Mesenteric fat pad (tissue), 1 donor: Measurements from ENCODE around the gene TP53BP1. TPM values are rescaled to one million over a fixed set of nuclear protein-coding genes. Genes with fewer than 3 reads are reported as not detected.

Experiments
- DNase-seq: peaks from one replicate; pipeline ENCODE4 v3.0.0-alpha.2; 2020; ENCODE audit warnings: low spot score
- total RNA-seq: library from RNA; stranded (reverse); fragmentation: NEBNext Ultra II Directional; extraction: Animal tissue kit (Norgen Biotek cat#: 25700); gene quantifications from one replicate; pipeline ENCODE4 v1.2.1, GENCODE V29; 2021
- donor health status: DM: yes; HTN: yes; CAD: no.

Gene TP53BP1
- total RNA-seq, 1 donor from 2014 or later, result 44.8 TPM

GRCh38 chr15:43518197-43518761 is 25.3 kb upstream of the TP53BP1 start:
- DNase-seq, result peak; percentile 77

- DNase-seq, result peak; percentile 88
Measured at GRCh38 chr15:43517354-43518196, 24.6 kb upstream of the TP53BP1 start, which contains the start of gene MAP1A. Gene MAP1A, plus strand, starts transcription at chr15:43517608. Its CDS starts 3,866 bp downstream, at chr15:43521474.

DNA sequence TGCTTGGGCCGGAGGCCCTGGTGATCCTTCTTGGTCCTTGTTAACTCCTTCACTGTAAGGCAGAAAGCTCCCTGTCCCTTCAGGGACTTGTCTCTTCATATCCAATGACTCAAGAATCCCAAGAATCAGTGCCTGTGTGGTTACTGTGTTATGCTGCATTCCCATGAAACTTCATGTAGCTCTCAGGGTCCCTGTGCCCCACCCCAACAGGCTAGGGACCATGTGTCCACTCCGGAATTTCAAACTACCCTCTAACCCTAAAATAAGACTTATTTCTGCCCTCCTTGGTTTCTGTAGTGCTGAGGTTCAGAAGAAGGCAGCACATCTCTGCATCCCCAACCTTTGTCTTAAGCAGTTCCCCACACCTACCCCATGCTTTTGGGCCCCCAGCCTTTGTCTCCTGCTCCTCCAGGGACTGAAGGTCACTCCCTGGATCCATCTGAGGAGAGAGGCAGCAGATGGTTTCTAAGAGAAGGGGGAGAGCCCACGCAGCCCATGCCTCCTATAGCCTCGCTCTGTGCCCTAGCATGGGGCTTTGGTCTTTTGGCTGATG is 23.9 kb upstream of the TP53BP1 start:
- peak; percentile 49 for DNase-seq

DNA sequence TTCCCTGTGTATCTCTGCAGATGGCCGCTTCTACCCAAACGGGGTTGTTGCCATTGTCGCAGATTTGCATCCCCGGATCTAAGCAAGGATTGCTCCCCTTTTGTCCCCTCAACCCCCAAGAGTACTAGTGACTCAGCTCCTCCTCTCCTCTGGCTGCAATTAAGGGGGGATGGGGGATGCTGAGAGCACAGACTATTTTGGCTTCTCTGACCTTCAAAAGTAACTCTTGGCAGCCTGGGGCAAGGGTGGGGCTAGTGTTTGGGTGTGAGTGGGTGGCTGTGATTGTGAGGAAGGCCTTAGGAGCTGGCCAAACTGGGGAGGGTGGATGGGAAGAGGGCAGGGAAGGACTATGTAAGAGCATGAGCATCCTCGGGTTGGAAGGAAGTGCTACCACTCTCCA is 23.2 kb upstream of the TP53BP1 start:
- peak; percentile 86 for DNase-seq

GRCh38 chr15:43515741-43516140 is 22.8 kb upstream of the TP53BP1 start:
- DNase-seq, result no peak

- no peak for DNase-seq
Measured at GRCh38 chr15:43514241-43515057, 21.5 kb upstream of the TP53BP1 start.

DNA sequence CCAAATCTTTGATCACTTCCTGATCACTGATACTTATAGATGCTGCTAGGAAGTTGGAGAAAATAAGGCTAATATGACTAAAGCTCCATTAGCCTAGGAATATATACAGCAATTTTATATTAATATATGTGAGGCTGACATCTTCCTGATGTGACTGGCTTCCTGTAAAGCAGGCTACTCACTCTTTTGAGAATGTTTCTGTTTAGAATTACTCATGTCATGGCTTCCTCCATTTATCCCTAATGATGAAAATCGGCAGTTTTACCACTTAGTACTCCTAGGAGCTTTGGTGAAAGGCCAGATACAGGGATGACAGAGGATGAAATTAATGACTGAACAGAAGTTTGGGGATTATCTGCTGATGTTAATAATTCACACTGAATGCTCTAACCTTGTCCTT is 20.6 kb upstream of the TP53BP1 start:
- DNase-seq, result no peak

GRCh38 chr15:43511012-43511885 is 18.3 kb upstream of the TP53BP1 start:
- DNase-seq, result no peak

GRCh38 chr15:43510200-43511011 is 17.4 kb upstream of the TP53BP1 start:
- DNase-seq, result peak; percentile 99

DNA sequence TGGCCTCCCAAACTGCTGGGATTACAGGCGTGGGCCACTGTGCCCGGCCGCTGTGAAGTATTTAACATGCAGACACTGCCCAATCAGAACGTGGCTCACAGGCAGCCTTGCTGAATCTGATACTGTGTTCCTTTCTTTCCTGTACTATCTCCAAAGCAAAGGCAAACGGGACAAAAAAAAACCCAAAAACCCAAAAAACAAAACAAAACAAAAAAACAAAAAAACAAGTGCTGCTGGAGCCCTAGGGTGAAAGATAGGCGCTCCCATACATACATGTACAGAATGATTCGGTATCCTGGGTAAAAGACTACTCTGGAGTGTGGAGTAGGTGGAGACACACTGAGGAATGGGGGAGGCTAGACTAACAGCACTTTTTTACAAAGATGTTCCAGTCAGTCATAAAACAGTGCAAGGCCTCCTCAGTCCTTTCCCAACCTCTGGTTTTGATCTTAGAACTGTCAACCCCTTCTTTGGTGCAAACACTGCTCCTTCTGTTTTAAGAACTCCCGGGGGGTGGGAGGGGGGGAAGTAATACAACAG is 16.8 kb upstream of the TP53BP1 start:
- DNase-seq, result no peak

DNA sequence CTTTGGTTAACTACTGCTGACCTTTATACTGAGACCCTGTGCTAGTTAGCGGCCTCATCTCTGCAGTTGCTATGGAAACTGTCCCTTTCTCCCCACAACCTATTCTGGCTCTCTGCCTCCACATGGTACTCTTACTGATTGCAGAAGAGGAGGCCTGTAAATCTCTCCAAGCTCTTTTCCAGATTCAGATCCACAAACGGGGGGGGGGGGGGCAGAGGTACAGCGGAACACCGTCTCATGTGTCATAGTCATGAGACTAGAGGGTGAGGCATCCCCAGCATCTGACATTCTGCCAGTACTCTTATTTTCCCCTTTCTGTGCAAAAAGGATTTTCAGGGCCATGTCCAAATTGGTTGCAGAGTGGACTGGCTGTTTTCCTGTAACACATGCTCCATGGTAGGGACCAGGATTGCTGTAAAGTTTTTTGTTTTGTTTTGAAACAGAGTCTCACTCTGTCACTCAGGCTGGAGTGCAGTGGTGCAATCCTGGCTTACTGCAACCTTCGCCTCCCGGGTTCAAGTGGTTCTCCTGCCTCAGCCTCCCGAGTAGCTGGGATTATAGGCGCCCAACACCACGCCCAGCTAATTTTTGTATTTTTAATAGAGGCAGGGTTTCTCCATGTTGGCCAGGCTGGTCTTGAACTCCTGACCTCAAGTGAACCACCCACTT is 16.2 kb upstream of the TP53BP1 start:
- DNase-seq, result no peak

- no peak for DNase-seq
Measured at GRCh38 chr15:43508421-43508820, 15.5 kb upstream of the TP53BP1 start.

DNA sequence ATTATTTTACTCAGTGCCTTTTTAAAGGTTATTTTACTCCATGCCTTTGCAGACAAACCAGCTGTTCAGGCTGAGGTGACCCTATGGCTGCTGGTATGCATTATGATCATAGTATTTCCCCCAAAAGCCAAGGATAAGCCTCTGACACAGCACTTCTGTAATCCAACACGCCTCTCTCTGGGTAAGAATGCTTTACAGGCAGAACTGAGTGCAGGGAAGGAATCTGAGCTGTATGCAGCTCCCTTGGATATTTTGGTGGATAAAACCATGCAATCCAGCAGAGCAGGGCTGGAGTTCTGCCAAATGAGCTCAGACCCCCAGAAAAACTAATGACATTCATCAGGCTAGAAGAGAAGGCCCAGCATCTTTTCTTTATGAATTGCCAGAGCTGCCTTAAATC is 12.8 kb upstream of the TP53BP1 start:
- no peak for DNase-seq

- no peak for DNase-seq
Measured at GRCh38 chr15:43499635-43500034, 6.7 kb upstream of the TP53BP1 start.

DNA sequence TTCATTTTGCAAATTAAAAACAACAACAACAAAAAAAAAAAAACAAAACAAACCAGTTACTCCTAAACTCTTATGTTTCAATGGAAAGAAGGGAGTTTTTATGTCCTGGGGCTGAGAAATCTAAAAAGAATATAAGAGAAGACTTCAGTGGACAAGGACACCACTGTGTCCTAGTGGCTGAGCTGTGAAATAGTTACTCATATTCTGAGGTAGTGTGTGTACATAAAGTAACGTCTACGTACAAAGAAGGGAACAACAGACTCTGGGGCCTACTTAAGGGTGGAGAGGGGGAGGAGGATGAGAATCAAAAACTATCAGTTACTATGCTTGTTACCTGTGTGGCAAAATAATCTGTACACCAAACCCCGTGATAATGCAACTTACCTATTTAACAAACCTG is 6.0 kb upstream of the TP53BP1 start:
- no peak for DNase-seq

DNA sequence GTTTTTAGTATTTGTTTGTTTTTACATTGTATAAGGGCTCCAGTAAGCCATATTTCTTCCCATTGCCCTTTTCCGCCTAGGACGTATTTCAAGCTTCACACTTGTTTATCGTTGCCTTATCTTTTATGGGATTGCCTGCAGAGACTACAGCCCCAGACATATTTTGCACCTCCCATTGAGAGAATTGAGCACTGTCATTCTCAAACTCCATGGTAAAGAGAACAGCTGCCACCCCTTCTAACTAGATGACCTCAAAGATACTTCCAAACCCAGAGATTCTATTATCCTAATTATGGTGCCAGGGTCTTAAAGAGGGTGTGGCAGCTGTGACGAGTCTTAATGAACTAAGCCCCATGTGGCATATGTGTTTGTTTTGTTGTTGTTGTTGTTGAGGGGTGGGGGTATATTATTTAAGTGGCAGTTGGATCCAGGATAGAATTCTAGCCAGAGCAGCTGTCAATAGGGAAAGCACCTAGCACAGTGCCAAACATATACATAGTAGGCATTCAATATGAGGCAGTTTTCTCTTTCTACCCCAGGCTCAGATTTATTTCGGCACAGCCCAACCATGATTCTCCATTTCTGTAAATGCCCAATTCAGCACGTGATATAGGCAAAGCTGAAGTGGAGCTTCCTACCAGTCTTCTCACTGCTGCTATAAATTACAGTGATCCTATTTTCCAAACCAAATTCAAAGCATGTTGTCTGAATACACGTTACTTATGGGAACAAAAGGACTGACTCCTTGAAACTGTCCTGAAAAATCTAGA is 932 bp upstream of the TP53BP1 start:
- no peak for DNase-seq

DNA sequence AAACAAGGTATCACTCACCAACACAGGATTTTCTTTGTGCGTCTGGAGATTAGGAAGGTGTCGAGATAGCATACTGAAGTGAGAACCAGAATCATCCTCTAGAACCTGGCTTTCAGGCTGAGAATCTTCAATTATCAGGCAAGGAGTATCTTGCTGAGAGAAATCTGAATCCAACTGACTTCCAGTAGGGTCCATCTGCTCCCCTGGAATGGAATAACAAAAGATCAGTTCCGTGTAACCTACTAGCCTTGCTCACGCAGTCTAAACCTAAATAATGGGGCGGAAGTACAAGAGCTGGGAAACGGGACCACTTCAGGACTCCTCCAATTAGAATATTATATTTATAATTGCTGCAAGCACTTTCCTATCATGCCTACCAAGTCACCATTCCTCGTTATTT is 690 bp downstream of the TP53BP1 start:
- no peak for DNase-seq

GRCh38 chr15:43489191-43489590 is 3.8 kb downstream of the TP53BP1 start:
- no peak for DNase-seq
